Heart right ventricle (tissue), 16 donors: ENCODE data around the gene GAGE13. TPM values are rescaled to one million over a fixed set of nuclear protein-coding genes. Genes with fewer than 3 reads are reported as not detected.
A peak's percentile ranks its signal among the peaks of the same experiment; 100 is the strongest.
"Not testable (repeated sequence)": the region's sequence is repeated elsewhere in the genome, so short reads cannot be mapped to it uniquely, and the experiment has no call there.

Source experiments
- ATAC-seq, 8 donors: fragments of 200-7000 bp; cut with Tn5 transposase; one replicate each; pipeline ENCODE4 v1.9.1; 2020; ENCODE audit warnings: mild to moderate bottlenecking in 8 of 8, moderate library complexity in 8 of 8, moderate number of reproducible peaks in 1 of 8
- DNase-seq, 2 donors: peaks; one replicate each; pipeline ENCODE4 v3.0.0-alpha.2; 2020
- H3K27ac ChIP-seq, 10 donors: fragments of 200-600 bp; sonication (generic) in 2 of 10; one replicate each; pipeline versions ENCODE4 v1.5.0 to v1.8.0; 2020 to 2022; ENCODE audit warnings: mild to moderate bottlenecking in 3 of 10
- H3K27me3 ChIP-seq, 7 donors: fragments of 200-600 bp; one replicate each; pipeline ENCODE4 v1.8.0; 2021 to 2022; ENCODE audit warnings: mild to moderate bottlenecking in 2 of 7
- H3K36me3 ChIP-seq, 9 donors: fragments of 200-600 bp; sonication (generic) in 1 of 9; one replicate each; pipeline versions ENCODE4 v1.5.0 to v1.8.0; 2020 to 2022; ENCODE audit warnings: mild to moderate bottlenecking in 2 of 9
- H3K4me1 ChIP-seq, 9 donors: fragments of 200-600 bp; sonication (generic) in 1 of 9; one replicate each; pipeline versions ENCODE4 v1.5.0 to v1.8.0; 2020 to 2022; ENCODE audit warnings: mild to moderate bottlenecking in 4 of 9
- H3K4me3 ChIP-seq, 10 donors: fragments of 200-600 bp; sonication (generic) in 2 of 10; one replicate each; pipeline versions ENCODE4 v1.5.0 to v1.8.0; 2020 to 2022; ENCODE audit warnings: mild to moderate bottlenecking in 7 of 10, moderate library complexity in 2 of 10
- H3K9me3 ChIP-seq, 11 donors: fragments of 200-600 bp in 10 of 11; sonication (generic) in 2 of 11; one replicate each; pipeline versions ENCODE4 v1.5.0 to v1.8.0; 2013 to 2022; ENCODE audit warnings: mild to moderate bottlenecking in 2 of 11, control low read depth in 1 of 11, moderate library complexity in 1 of 11
- CTCF ChIP-seq, 9 donors: fragments of 200-600 bp; sonication (generic) in 2 of 9; IDR thresholded peaks; one replicate each; pipeline versions ENCODE4 v1.5.0 to v1.8.0; 2021 to 2022; ENCODE audit warnings: antibody characterized with exemption in 9 of 9, mild to moderate bottlenecking in 5 of 9, moderate library complexity in 1 of 9
- WGBS, 2 donors: extraction: QIAGEN DNeasy Blood & Tissue Kit; methylation state at CpG; one replicate each; pipeline ENCODE4 v1.1.7; 2013; ENCODE audit warnings: inconsistent platforms in 1 of 2; 5-methylcytosine and 5-hydroxymethylcytosine counted together
- intact Hi-C, 10 donors: fragments of 100-400 bp; cut with DNase I; formaldehyde crosslinking; loops; one replicate each; pipeline versions ENCODE4 v1.11.1 to v1.14.2; 2022
- polyA plus RNA-seq, 2 donors: library from polyadenylated mRNA; stranded (reverse); fragments of 200-250 nt; gene quantifications; one replicate each; pipeline ENCODE4 v1.2.3, GENCODE V29; 2013
- total RNA-seq, 10 donors: library from RNA; stranded (reverse); fragmentation: NEBNext Ultra II Directional in 3 of 10; extraction: Animal tissue kit (Norgen Biotek cat#: 25700) in 3 of 10; gene quantifications; one replicate each; pipeline versions ENCODE4 v1.2.1 to v1.2.4, GENCODE V29; 2021 to 2023
- donor health status: Arrhythmogenic right ventricular cardiomyopathy.
- donor health status: ischemic (EF 13 %, LVEDD 7.1; RV severe dilation, severe dysfunction).
- donor health status: healthy with polysubstance abuse.
- donor health status: DM: no; HTN: yes; CAD: no.
- donor health status: DM: no; HTN: no; CAD: no.
- donor health status: ischemic (EF 25% LVEDD 6.9; RV normal size, moderate dysfunction).
- donor health status: ischemic (EF 25% LVEDD 5.7; RV mildly dilated, moderate dysfunction).
- donor health status: healthy.
- donor health status: DM: yes; HTN: yes; CAD: no.
- donor health status: Ischemic cardiomyopathy.
- donor health status: ischemic (EF 35%, LVEDD 5.7; RV mildly dilated, moderate dysfunction).
- donor health status: nonischemic (EF 11% LVEDD 7.7; RV severe dilation, severe dysfunction).
- donor health status: DM: yes; HTN: yes; CAD: no.
- donor health status: PGD.
- donor health status: ischemic (EF 29% LVEDD 5.4; RV normal size, mild dysfunction).
- donor health status: nonischemic (EF 23%, LVEDD 6.1; RV moderate dilation, normal function).

GAGE13 gene
- total and polyA plus RNA-seq, 12 donors: not detected

GRCh38 chrX:49300703-49301102 is 30.7 kb upstream of the GAGE13 start:
- no peak overlapping the region for H3K27ac ChIP-seq
- H3K36me3 ChIP-seq: no peaks in the 10 kb centered on the region
- no peaks in the 10 kb centered on the region for H3K9me3 ChIP-seq
- H3K4me3 ChIP-seq: no peak overlapping the region
- H3K4me1 ChIP-seq: no peaks in the 10 kb centered on the region
- peaks cover 0 to 35% (median 0%) of the 10 kb centered on the region in 7 donors for H3K27me3 ChIP-seq
- ATAC-seq (no peak), DNase-seq (no peak)
- intact Hi-C loops: no loop called here
- 78 to 91% methylated on average over 1 of the region's 1 CpG for WGBS, 2 donors
- TF ChIP-seq CTCF (IDR thresholded peaks at IDR 0.05): no peak

- TF ChIP-seq CTCF (IDR thresholded peaks at IDR 0.05): no peak
- no peak within 1 kb of the TSS for H3K4me3 ChIP-seq
- 82 to 86% methylated on average over 14 of the region's 15 CpGs for WGBS, 2 donors
- H3K36me3 ChIP-seq: no peaks in the 10 kb centered on the region
- H3K27me3 ChIP-seq: peaks cover 0 to 35% (median 0%) of the 10 kb centered on the region in 7 donors
- intact Hi-C loops: no loop called here
- no peak for ATAC-seq
- no peak for DNase-seq
- no peaks in the 10 kb centered on the region for H3K9me3 ChIP-seq
- H3K4me1 ChIP-seq: peaks cover 0 to under 1% (median 0%) of the 10 kb centered on the region in 9 donors
- H3K27ac ChIP-seq: no peak within 1 kb of the TSS
These were observed 28.0 kb upstream of the GAGE13 start, which contains the start of gene GAGE10 for GRCh38 chrX:49303346-49303745. TSS of gene GAGE10 (plus strand) at chrX:49303646. CDS start at chrX:49304860, 1,214 bp downstream.

- H3K9me3 ChIP-seq, H3K36me3 ChIP-seq, H3K27ac ChIP-seq, intact Hi-C loops, H3K27me3 ChIP-seq, ATAC-seq, DNase-seq, H3K4me3 ChIP-seq: not testable (repeated sequence)
- H3K4me1 ChIP-seq: peaks cover 0 to 21% (median 5%) of the 10 kb centered on the region in 9 donors
- 55 to 62% methylated on average over 2 of the region's 2 CpGs for WGBS, 2 donors
These were observed 23.6 kb upstream of the GAGE13 start for GRCh38 chrX:49307775-49308174.

GRCh38 chrX:49308604-49309269 is 22.6 kb upstream of the GAGE13 start:
- H3K27ac ChIP-seq: peak overlapping the region in 9 of 10 donors; percentile 13 to 77 (median 50)
- H3K4me1 ChIP-seq: peaks cover 0 to 21% (median 5%) of the 10 kb centered on the region in 9 donors
- intact Hi-C loops: no loop called here
- ATAC-seq (peak; percentile 22 to 83 (median 77)), DNase-seq (peak in 1 of 2 donors; percentile 17)
- no peak for TF ChIP-seq CTCF (IDR thresholded peaks at IDR 0.05)
- no peaks in the 10 kb centered on the region for H3K27me3 ChIP-seq
- H3K4me3 ChIP-seq: peak overlapping the region; percentile 17 to 51 (median 44)
- H3K9me3 ChIP-seq: no peaks in the 10 kb centered on the region
- WGBS, 2 donors: 48 to 57% methylated on average over 15 of the region's 15 CpGs
- H3K36me3 ChIP-seq: no peaks in the 10 kb centered on the region

GRCh38 chrX:49309401-49309981 is 21.9 kb upstream of the GAGE13 start:
- ATAC-seq (peak in 5 of 8 donors; percentile 21 to 67 (median 37)), DNase-seq (no peak)
- peak overlapping the region in 9 of 10 donors; percentile 13 to 77 (median 50) for H3K27ac ChIP-seq
- H3K27me3 ChIP-seq: no peaks in the 10 kb centered on the region
- no peaks in the 10 kb centered on the region for H3K9me3 ChIP-seq
- peaks cover 0 to 21% (median 5%) of the 10 kb centered on the region in 9 donors for H3K4me1 ChIP-seq
- no peak for TF ChIP-seq CTCF (IDR thresholded peaks at IDR 0.05)
- no peaks in the 10 kb centered on the region for H3K36me3 ChIP-seq
- intact Hi-C loops: no loop called here
- 3 to 7% methylated on average over 8 of the region's 8 CpGs for WGBS, 2 donors
- peak overlapping the region; percentile 17 to 51 (median 44) for H3K4me3 ChIP-seq
